IMR-90 (cell line): Measurements from ENCODE around the gene LMNTD2. TPM values are rescaled to one million over a fixed set of nuclear protein-coding genes. Genes with fewer than 3 reads are reported as not detected.

Experiments
- ATAC-seq: fragments of 200-7000 bp; cut with Tn5 transposase; 2 replicates; pipeline ENCODE4 v1.9.1; 2020; ENCODE audit warnings: low read depth, mild to moderate bottlenecking, moderate library complexity
- BruUV-seq: library from RNA; stranded (reverse); fragments of 400-500 nt; replicated peaks from 2 replicates; lab custom pipeline; 2021; lab: Mats Ljungman, UMichigan
- CTCF ChIA-PET: fragments of 300-600 bp; formaldehyde crosslinking; extraction: SDS; loops from one replicate; lab custom pipeline; 2021; ENCODE audit warnings: antibody characterized with exemption; lab: Yijun Ruan, JAX
- POLR2A ChIA-PET: fragments of 300-600 bp; sonication (Branson Sonifier 250); formaldehyde crosslinking; loops from one replicate; lab custom pipeline; 2022; ENCODE audit warnings: antibody characterized with exemption; ENCODE audit not compliant: unreplicated experiment; lab: Charles Lee
- DNase-seq: peaks from one replicate; pipeline ENCODE4 v3.0.0; 2013
- H2AFZ ChIP-seq: replicated peaks from 2 replicates; pipeline ENCODE3; 2013; ENCODE audit warnings: low read length, mild to moderate bottlenecking; ENCODE audit not compliant: poor library complexity
- H2AK5ac ChIP-seq: 2 replicates; pipeline ENCODE4 v1.6.1; 2013; ENCODE audit warnings: low read depth, low read length, inconsistent platforms
- H2AK9ac ChIP-seq: replicated peaks from 2 replicates; pipeline ENCODE3; 2013; ENCODE audit warnings: mild to moderate bottlenecking, low read depth, low read length, moderate library complexity; ENCODE audit not compliant: poor library complexity
- H2BK120ac ChIP-seq: 2 replicates; pipeline ENCODE4 v1.6.1; 2013; ENCODE audit warnings: low read depth, low read length, inconsistent platforms
- H2BK15ac ChIP-seq: 3 replicates; pipeline ENCODE4 v1.6.1; 2013; ENCODE audit warnings: low read depth, low read length, inconsistent platforms
- H2BK20ac ChIP-seq: 2 replicates; pipeline ENCODE4 v1.6.1; 2013; ENCODE audit warnings: low read depth, mild to moderate bottlenecking, inconsistent platforms, low read length, moderate library complexity
- H2BK5ac ChIP-seq: 2 replicates; pipeline ENCODE4 v1.6.1; 2013; ENCODE audit warnings: mild to moderate bottlenecking, low read depth, low read length, inconsistent platforms; ENCODE audit not compliant: poor library complexity, severe bottlenecking
- H3K14ac ChIP-seq: replicated peaks from 2 replicates; pipeline ENCODE4 v1.6.1; 2013; ENCODE audit warnings: low read depth, low read length, inconsistent platforms
- H3K18ac ChIP-seq: 2 replicates; pipeline ENCODE4 v1.6.1; 2013; ENCODE audit warnings: low read depth, low read length, control low read depth
- H3K23ac ChIP-seq: 2 replicates; pipeline ENCODE4 v1.6.1; 2013; ENCODE audit warnings: low read depth, low read length, inconsistent platforms
- H3K27ac ChIP-seq: 2 replicates; pipeline ENCODE4 v1.5.1; 2013; ENCODE audit warnings: mild to moderate bottlenecking, control low read depth, low read length; ENCODE audit not compliant: insufficient read depth
- H3K27me3 ChIP-seq: 2 replicates; pipeline ENCODE4 v1.6.1; 2013; ENCODE audit warnings: low read length; ENCODE audit not compliant: control insufficient read depth, insufficient read depth
- H3K36me3 ChIP-seq: 2 replicates; pipeline ENCODE4 v1.6.1; 2013; ENCODE audit warnings: low read length, mixed read lengths; ENCODE audit not compliant: control insufficient read depth, insufficient read depth
- H3K4ac ChIP-seq: 2 replicates; pipeline ENCODE4 v1.6.1; 2013; ENCODE audit warnings: low read depth, low read length, inconsistent platforms
- H3K4me1 ChIP-seq: 2 replicates; pipeline ENCODE4 v1.6.1; 2013; ENCODE audit warnings: low read length, mixed read lengths; ENCODE audit not compliant: control insufficient read depth, insufficient read depth
- H3K4me2 ChIP-seq: 2 replicates; pipeline ENCODE4 v1.6.1; 2013; ENCODE audit warnings: low read depth, mild to moderate bottlenecking, control low read depth, low read length, moderate library complexity
- H3K4me3 ChIP-seq: 2 replicates; pipeline ENCODE4 v1.5.1; 2013; ENCODE audit warnings: low read depth, mild to moderate bottlenecking, control low read depth, low read length, moderate library complexity; ENCODE audit not compliant: insufficient read depth
- H3K56ac ChIP-seq: 2 replicates; pipeline ENCODE4 v1.6.1; 2013; ENCODE audit warnings: low read length, inconsistent platforms; ENCODE audit not compliant: insufficient read depth; ENCODE audit errors: extremely low read depth
- H3K79me1 ChIP-seq, 2 experiments: 2 replicates each; pipeline ENCODE4 v1.6.1; 2013; ENCODE audit warnings: low read length in 2 of 2, inconsistent platforms in 1 of 2, low read depth in 1 of 2
- H3K9ac ChIP-seq: 2 replicates; pipeline ENCODE4 v1.6.1; 2013; ENCODE audit warnings: low read depth, low read length, control low read depth
- H3K9me1 ChIP-seq: 2 replicates; pipeline ENCODE4 v1.6.1; 2013; ENCODE audit warnings: low read length, inconsistent platforms; ENCODE audit not compliant: insufficient read depth
- H3K9me3 ChIP-seq: 2 replicates; pipeline ENCODE4 v1.6.1; 2013; ENCODE audit warnings: low read length; ENCODE audit not compliant: control insufficient read depth, insufficient read depth
- H4K20me1 ChIP-seq: 2 replicates; pipeline ENCODE4 v1.6.1; 2013; ENCODE audit warnings: low read length, inconsistent platforms; ENCODE audit not compliant: insufficient read depth
- H4K5ac ChIP-seq: 2 replicates; pipeline ENCODE4 v1.6.1; 2013; ENCODE audit warnings: mild to moderate bottlenecking, low read depth, low read length, control low read depth
- H4K8ac ChIP-seq, 2 experiments: 2 replicates each; pipeline ENCODE4 v1.6.1; 2013; ENCODE audit warnings: low read depth in 2 of 2, low read length in 2 of 2, control low read depth in 1 of 2, inconsistent platforms in 1 of 2
- H4K91ac ChIP-seq: 2 replicates; pipeline ENCODE4 v1.6.1; 2013; ENCODE audit warnings: low read depth, low read length, inconsistent platforms; ENCODE audit not compliant: insufficient read depth
- BHLHE40 ChIP-seq: fragments of 150-350 bp; IDR thresholded peaks from 2 replicates; pipeline ENCODE4 v1.6.1; 2016; ENCODE audit warnings: mild to moderate bottlenecking, low read depth, low read length
- MAZ ChIP-seq: IDR thresholded peaks from 2 replicates; pipeline ENCODE4 v1.6.1; 2012; ENCODE audit warnings: low read depth, mild to moderate bottlenecking, low read length, improper control_type of control experiment, moderate library complexity, borderline replicate concordance
- MXI1 ChIP-seq: IDR thresholded peaks from 2 replicates; pipeline ENCODE4 v1.6.1; 2012; ENCODE audit warnings: low read depth, mild to moderate bottlenecking, low read length, moderate library complexity, borderline replicate concordance
- NFE2L2 ChIP-seq: fragments of 150-350 bp; IDR thresholded peaks from 2 replicates; pipeline ENCODE4 v1.6.1; 2016; ENCODE audit warnings: low read depth, mild to moderate bottlenecking, low read length
- RAD21 ChIP-seq: IDR thresholded peaks from 2 replicates; pipeline ENCODE4 v1.6.1; 2012; ENCODE audit warnings: low read length, improper control_type of control experiment
- SMC3 ChIP-seq: fragments of 150-350 bp; IDR thresholded peaks from 2 replicates; pipeline ENCODE4 v1.6.1; 2016; ENCODE audit warnings: low read depth, mild to moderate bottlenecking, antibody characterized with exemption, low read length, moderate library complexity
- WGBS, 2 experiments: methylation state at CpG; one replicate each; pipeline versions ENCODE4 v1.1.5 to v1.1.7; 2013; ENCODE audit warnings: missing lambda C conversion rate in 2 of 2; ENCODE audit not compliant: insufficient read length in 1 of 2; ENCODE audit errors: extremely low coverage in 2 of 2; 5-methylcytosine and 5-hydroxymethylcytosine counted together
- dilution Hi-C: fragments of 300-500 bp; cut with HindIII; formaldehyde crosslinking; loops from one replicate; pipeline ENCODE4 v1.14.3; 2018; ENCODE audit warnings: low sequenced_read_pairs; ENCODE audit not compliant: unreplicated experiment
- in situ Hi-C: fragments of 300-500 bp; cut with MboI; formaldehyde crosslinking; loops from 3 replicates; pipeline ENCODE4 v1.14.3; 2019; ENCODE audit warnings: low sequenced_read_pairs, inconsistent platforms, mixed read lengths
- intact Hi-C: fragments of 100-400 bp; cut with micrococcal nuclease; formaldehyde crosslinking; loops from 2 replicates; pipeline ENCODE4 v1.10.0; 2022
- polyA plus RNA-seq, 3 experiments: library from polyadenylated mRNA; depleted of rRNA; stranded (reverse); fragments of >200 nt; gene quantifications; 2 replicates each; pipeline ENCODE4 v1.2.3, GENCODE V29; 2012; ENCODE audit warnings: low replicate concordance in 1 of 3
- total RNA-seq: library from RNA; depleted of rRNA; stranded (reverse); fragments of >200 nt; gene quantifications from 2 replicates; pipeline ENCODE4 v1.2.3, GENCODE V29; 2012

Gene LMNTD2
- total and polyA plus RNA-seq, 2 of the 4 experiments (the other 2 are of a cell fraction): 0.18 to 1.3 TPM

DNA sequence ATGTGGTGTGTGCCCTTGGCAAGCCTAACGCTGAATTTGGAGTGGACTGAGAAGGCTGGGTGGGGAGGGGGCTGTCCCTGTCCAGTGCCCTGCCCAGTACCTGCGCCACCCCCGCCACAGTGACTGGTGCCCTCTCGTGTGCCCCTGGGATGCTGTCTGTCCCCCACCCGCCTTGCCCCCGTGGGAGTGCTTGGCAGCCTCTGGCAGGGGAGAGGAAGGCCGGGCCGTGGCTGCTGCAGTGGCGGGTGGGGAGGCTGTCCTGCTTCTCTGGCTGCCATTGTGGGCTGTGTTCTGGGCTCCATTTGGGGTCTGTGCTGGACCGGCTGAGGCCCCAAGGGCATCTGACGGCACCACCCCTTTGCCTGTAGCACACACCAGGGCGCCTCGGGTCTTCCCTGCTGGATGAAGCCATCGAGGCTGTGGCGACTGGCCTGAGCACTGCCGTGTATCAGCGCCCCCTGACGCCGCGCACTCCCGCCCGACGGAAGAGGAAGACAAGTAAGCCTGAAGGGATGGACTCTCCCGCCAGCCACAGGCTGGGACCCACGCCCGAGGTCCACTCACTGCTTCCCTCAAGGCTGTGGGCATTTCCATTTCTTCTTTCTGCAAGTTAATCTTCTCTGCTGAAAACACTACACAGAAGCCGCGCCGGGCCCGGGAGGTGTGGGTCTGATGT lies 37.6 kb upstream of the LMNTD2 start:
- TF ChIP-seq BHLHE40: no peak
- TF ChIP-seq MXI1: no peak
- TF ChIP-seq MAZ: no peak
- no peak for TF ChIP-seq SMC3
- no peak for TF ChIP-seq NFE2L2
- TF ChIP-seq RAD21: no peak
- no peaks in the 10 kb centered on the region for H3K9me1 ChIP-seq
- H3K79me1 ChIP-seq: peaks cover 19 to 54% of the 10 kb centered on the region in 2 experiments
- no peak overlapping the region for H3K14ac ChIP-seq
- no peaks in the 10 kb centered on the region for H3K9me3 ChIP-seq
- no peak overlapping the region for H2BK120ac ChIP-seq
- intact Hi-C loops (no loop called here), dilution Hi-C loops (no loop called here), in situ Hi-C loops (no loop called here)
- no peak for DNase-seq
- H2BK20ac ChIP-seq: no peak overlapping the region
- H3K9ac ChIP-seq: no peak overlapping the region
- no peak overlapping the region for H2AK5ac ChIP-seq
- no peak overlapping the region for H3K18ac ChIP-seq
- H2BK15ac ChIP-seq: no peak overlapping the region
- H2AFZ ChIP-seq: no peak overlapping the region
- ChIA-PET POLR2A (no interaction called here), CTCF (no interaction called here)
- H3K4me2 ChIP-seq: no peak overlapping the region
- 95% methylated on average over 20 of the region's 30 CpGs; no CpG with 5 or more reads in 1 of the 2 experiments for WGBS, 2 experiments
- peaks cover 32% of the 10 kb centered on the region for H4K20me1 ChIP-seq
- no peak overlapping the region for H4K8ac ChIP-seq
- H3K56ac ChIP-seq: no peak overlapping the region
- H3K27ac ChIP-seq: no peak overlapping the region
- BruUV-seq: no TSS peak
- H4K91ac ChIP-seq: no peak overlapping the region
- no peak overlapping the region for H2BK5ac ChIP-seq
- no peaks in the 10 kb centered on the region for H3K4me1 ChIP-seq
- no peaks in the 10 kb centered on the region for H3K27me3 ChIP-seq
- no peak overlapping the region for H3K4me3 ChIP-seq
- H3K36me3 ChIP-seq: peaks cover 72% of the 10 kb centered on the region
- H3K23ac ChIP-seq: no peak overlapping the region
- H3K4ac ChIP-seq: no peak overlapping the region
- H2AK9ac ChIP-seq: peak overlapping the region; percentile 28
- H4K5ac ChIP-seq: no peak overlapping the region
- ATAC-seq: no peak
